Transverse colon (tissue), 3 donors: Measurements from ENCODE around the gene CALY.

ENCODE experiments used
- CTCF ChIP-seq, 5 experiments: fragments of 200-600 bp in 3 of 5; fragments of 450-650 bp in 2 of 5; sonication (generic) in 3 of 5; IDR thresholded peaks; 1 replicate in 2 of 5; 2 replicates in 3 of 5; pipeline ENCODE4 v1.5.1; 2016 to 2017; ENCODE audit warnings: antibody characterized with exemption in 5 of 5, inconsistent platforms in 3 of 5, mild to moderate bottlenecking in 2 of 5, moderate library complexity in 1 of 5
- EP300 ChIP-seq: sonication (generic); formaldehyde crosslinking; IDR thresholded peaks from one replicate; pipeline ENCODE4 v1.6.1; 2017; ENCODE audit warnings: antibody characterized with exemption, low read depth

- TF ChIP-seq CTCF (IDR thresholded peaks at IDR 0.05) (no peak), EP300 (no peak)
These were observed 51.5 kb downstream of the CALY start for GRCh38 chr10:133285217-133285616.
